ENCODE data around the gene NOS3.
A peak's percentile ranks its signal among the peaks of the same experiment; 100 is the strongest.

Gene NOS3

DNA sequence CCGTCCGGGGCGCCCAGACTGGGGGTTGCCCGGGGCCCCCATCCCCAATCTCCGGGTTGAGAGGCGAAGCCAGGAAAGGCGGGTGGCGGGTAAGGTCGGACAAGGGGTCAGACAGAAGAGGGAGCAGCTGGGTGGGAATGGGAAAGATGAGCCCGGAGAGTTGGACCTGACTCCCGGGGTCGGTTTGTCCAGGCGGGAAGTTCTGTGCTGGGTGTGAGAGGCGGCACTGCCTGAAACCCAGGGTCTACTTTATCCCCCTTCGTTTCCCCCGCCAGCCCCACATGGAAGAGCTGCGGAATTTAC lies 69.2 kb downstream of the NOS3 start:
- H3K27me3 ChIP-seq (ENCODE audit: control insufficient read depth, insufficient read depth, low read length), result no peaks in the 10 kb centered on the region
- H2AFZ ChIP-seq, result peak overlapping the region; percentile 87
- H3K79me2 ChIP-seq, result peaks cover 2% of the 10 kb centered on the region
- peak overlapping the region; percentile 100 for H3K27ac ChIP-seq
- H3K9me3 ChIP-seq (ENCODE audit: control insufficient read depth, low read length), result no peaks in the 10 kb centered on the region
- peak overlapping the region; percentile 91 for H3K4me2 ChIP-seq (ENCODE audit: low read length)
- H3K9ac ChIP-seq, result peak overlapping the region; percentile 78
- H3K4me3 ChIP-seq (ENCODE audit: low read depth, low read length), result peak overlapping the region; percentile 87
- H3K4me1 ChIP-seq, result peaks cover 51% of the 10 kb centered on the region
- TF ChIP-seq, protein P1, sequence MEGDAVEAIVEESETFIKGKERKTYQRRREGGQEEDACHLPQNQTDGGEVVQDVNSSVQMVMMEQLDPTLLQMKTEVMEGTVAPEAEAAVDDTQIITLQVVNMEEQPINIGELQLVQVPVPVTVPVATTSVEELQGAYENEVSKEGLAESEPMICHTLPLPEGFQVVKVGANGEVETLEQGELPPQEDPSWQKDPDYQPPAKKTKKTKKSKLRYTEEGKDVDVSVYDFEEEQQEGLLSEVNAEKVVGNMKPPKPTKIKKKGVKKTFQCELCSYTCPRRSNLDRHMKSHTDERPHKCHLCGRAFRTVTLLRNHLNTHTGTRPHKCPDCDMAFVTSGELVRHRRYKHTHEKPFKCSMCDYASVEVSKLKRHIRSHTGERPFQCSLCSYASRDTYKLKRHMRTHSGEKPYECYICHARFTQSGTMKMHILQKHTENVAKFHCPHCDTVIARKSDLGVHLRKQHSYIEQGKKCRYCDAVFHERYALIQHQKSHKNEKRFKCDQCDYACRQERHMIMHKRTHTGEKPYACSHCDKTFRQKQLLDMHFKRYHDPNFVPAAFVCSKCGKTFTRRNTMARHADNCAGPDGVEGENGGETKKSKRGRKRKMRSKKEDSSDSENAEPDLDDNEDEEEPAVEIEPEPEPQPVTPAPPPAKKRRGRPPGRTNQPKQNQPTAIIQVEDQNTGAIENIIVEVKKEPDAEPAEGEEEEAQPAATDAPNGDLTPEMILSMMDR (IDR thresholded peaks at IDR 0.05), result peak; percentile 1
- no peaks in the 10 kb centered on the region for H3K36me3 ChIP-seq (ENCODE audit: control insufficient read depth, insufficient read depth, low read length)

DNA sequence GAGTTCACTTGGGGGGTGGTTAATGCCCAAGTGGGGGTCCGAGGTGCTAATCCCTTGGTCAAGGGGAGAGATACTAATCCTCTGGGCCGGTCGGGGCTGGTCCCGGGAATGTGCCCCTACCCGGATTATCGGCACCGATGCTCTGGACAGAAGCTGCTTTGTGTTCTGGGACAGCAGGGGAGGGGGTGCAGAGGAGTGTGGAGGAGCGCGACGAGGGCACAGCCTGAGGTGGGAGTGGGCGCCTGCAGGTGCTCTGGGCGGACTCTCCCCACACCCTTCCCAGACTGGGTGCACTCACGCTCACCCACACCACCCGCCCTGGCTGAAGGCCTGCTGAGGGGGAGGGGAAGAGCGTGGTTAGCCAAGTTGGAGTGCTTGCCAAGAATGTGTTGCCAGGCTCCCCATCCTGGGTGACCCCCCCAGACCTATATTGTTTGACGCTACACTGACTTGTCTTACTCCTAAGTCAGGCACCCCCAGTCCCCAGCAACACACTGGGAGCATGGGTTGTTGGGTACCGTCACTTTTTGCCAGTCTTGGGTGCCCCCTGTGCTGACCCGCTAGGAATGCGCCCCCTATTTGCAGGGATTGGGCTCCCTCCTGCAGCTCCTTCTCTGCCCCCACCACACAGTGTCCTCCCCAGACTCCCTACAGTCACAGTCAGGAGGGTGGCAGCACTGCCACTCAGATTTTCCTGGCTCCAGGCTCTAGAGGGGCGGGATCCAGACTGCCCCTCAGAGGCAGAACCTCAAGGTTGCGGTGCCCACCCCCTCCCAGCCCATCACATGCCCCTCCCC lies 69.8 kb downstream of the NOS3 start:
- no peaks in the 10 kb centered on the region for H3K36me3 ChIP-seq (ENCODE audit: control insufficient read depth, insufficient read depth, low read length)
- no peaks in the 10 kb centered on the region for H3K9me3 ChIP-seq (ENCODE audit: control insufficient read depth, low read length)
- peaks cover 2% of the 10 kb centered on the region for H3K79me2 ChIP-seq
- H3K4me1 ChIP-seq, result peaks cover 55% of the 10 kb centered on the region
- TF ChIP-seq, protein P1 (IDR thresholded peaks at IDR 0.05), result peak; percentile 31
- H3K27me3 ChIP-seq (ENCODE audit: control insufficient read depth, insufficient read depth, low read length), result no peaks in the 10 kb centered on the region
- H3K4me2 ChIP-seq (ENCODE audit: low read length), result peak overlapping the region; percentile 91
- no peak overlapping the region for H2AFZ ChIP-seq
- H3K4me3 ChIP-seq (ENCODE audit: low read depth, low read length), result peak overlapping the region; percentile 87
- peak overlapping the region; percentile 100 for H3K27ac ChIP-seq
- H3K9ac ChIP-seq, result peak overlapping the region; percentile 78

DNA sequence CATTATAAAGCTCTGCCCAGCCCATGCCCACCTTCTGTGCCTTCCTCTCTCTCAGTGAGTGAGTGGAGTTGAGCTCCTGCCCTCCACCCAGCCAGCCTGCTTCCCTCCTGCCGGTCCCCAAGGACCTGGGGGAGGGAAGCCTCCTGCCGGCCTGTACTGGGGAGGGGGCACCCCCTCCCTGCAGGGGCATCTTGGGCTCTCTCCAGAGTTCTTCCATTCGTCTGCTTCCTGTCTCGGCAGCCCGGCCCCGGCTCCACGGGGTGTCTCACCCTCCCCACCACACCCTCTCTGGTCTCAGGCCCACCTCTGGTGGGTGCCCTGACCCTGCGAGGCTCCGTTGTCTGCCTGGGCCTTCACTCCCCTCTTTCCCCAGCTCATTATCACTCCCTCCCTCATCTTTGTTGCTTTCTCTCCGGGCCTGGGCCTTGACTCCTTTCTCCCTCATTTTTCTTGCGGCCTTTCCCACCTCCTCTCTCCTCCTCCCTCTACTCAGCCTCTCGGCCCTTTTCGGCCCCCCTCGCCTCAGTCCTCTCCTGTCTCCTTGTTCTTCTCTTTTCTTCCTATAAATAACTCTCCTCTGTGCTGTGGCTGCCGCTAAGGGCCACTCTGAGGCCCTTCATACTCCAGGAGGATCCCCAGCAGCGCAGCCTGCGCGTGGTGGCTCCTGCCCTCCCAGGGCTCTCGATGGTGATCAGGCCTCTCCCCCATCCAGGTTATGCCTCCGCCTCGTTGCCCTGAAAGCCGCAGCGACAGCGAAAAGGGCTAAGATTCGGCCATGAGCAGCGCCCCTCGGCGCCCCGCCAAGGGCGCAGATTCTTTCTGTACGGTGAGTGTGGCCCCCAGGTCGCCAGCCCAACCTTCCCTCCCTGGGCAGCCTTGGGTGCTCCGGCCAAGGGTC lies 70.6 kb downstream of the NOS3 start:
- H3K4me1 ChIP-seq, result peaks cover 64% of the 10 kb centered on the region
- no peaks in the 10 kb centered on the region for H3K27me3 ChIP-seq (ENCODE audit: control insufficient read depth, insufficient read depth, low read length)
- H3K27ac ChIP-seq, result peak overlapping the region; percentile 100
- TF ChIP-seq, protein P1 (IDR thresholded peaks at IDR 0.05), result no peak
- H3K9ac ChIP-seq, result no peak overlapping the region
- no peaks in the 10 kb centered on the region for H3K36me3 ChIP-seq (ENCODE audit: control insufficient read depth, insufficient read depth, low read length)
- H3K4me3 ChIP-seq (ENCODE audit: low read depth, low read length), result peak overlapping the region; percentile 53
- peak overlapping the region; percentile 91 for H3K4me2 ChIP-seq (ENCODE audit: low read length)
- H2AFZ ChIP-seq, result no peak overlapping the region
- H3K79me2 ChIP-seq, result peaks cover 2% of the 10 kb centered on the region
- H3K9me3 ChIP-seq (ENCODE audit: control insufficient read depth, low read length), result no peaks in the 10 kb centered on the region

DNA sequence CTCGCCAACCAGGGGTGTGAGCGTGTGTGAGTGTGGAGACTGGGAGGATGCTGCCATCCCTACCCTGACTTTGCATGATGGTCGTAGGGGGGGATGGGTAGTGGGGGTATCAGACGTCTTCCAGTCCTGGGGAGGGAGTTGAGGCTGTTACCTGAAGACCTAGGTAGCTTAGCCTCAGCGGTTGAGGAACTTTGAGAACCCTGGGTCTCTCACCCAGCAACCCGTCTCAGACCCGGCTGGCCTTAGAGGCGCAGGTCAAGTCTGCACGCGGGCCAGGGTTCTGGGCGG lies 71.2 kb downstream of the NOS3 start:
- Histone ChIP-seq H3K27me3 (ENCODE audit: control insufficient read depth, insufficient read depth, low read length) (no peaks in the 10 kb centered on the region), H2AFZ (no peak overlapping the region), H3K9ac (no peak overlapping the region), H3K27ac (peak overlapping the region; percentile 100), H3K4me1 (peaks cover 67% of the 10 kb centered on the region), H3K79me2 (peaks cover 2% of the 10 kb centered on the region), H3K9me3 (ENCODE audit: control insufficient read depth, low read length) (no peaks in the 10 kb centered on the region), H3K4me3 (ENCODE audit: low read depth, low read length) (peak overlapping the region; percentile 53), H3K36me3 (ENCODE audit: control insufficient read depth, insufficient read depth, low read length) (no peaks in the 10 kb centered on the region), H3K4me2 (ENCODE audit: low read length) (peak overlapping the region; percentile 91)
- TF ChIP-seq, protein P1 (IDR thresholded peaks at IDR 0.05), result no peak
